LNCAP (cell line): Measurements from ENCODE around the gene CLPTM1.

ENCODE experiments used
- CTCF ChIP-seq: fragments of 450-650 bp; IDR thresholded peaks from 2 replicates; pipeline ENCODE4 v1.5.1; 2017; ENCODE audit warnings: mild to moderate bottlenecking

Gene CLPTM1

GRCh38 chr19:45021971-45022370 lies 66.8 kb downstream of the CLPTM1 start:
- TF ChIP-seq CTCF, result no peak

GRCh38 chr19:45023048-45023447 lies 67.9 kb downstream of the CLPTM1 start:
- no peak for TF ChIP-seq CTCF

DNA sequence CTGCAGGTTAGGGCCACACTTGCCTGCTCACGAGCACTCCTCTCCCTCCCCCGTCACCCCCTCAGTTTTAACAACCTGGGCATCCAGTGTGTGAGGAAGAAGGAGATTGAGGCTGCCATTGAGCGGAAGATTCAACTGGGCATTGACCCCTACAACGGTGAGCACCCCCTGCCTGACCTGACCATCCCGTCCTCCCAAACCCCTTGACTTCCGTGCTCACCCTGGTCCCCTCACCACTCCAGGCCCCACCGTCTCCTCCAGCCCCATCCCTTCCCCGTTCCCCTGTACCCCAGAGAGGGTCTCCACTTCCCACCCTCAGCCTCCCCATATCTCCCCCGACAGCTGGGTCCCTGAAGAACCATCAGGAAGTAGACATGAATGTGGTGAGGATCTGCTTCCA lies 70.1 kb downstream of the CLPTM1 start:
- TF ChIP-seq CTCF, result no peak

DNA sequence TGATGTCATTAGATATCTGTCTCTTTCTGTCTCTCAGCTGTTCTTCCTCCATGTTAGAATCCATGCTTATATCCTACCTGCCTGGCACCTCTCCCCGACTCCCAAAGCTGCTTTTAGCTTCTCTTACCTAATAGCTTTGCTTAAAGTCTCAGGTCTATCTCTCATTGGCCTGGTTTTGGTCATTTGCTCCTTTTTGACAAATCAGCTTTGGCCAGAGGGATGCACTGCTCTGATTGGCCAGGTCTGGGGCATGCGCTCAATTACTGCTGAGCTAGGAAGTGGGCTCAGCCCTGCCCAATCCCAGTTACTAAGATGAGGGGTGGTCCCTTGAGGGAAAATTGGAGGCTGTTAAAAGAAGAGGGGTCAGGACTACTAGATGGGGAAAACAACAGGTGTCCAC lies 72.2 kb downstream of the CLPTM1 start:
- TF ChIP-seq CTCF, result no peak

DNA sequence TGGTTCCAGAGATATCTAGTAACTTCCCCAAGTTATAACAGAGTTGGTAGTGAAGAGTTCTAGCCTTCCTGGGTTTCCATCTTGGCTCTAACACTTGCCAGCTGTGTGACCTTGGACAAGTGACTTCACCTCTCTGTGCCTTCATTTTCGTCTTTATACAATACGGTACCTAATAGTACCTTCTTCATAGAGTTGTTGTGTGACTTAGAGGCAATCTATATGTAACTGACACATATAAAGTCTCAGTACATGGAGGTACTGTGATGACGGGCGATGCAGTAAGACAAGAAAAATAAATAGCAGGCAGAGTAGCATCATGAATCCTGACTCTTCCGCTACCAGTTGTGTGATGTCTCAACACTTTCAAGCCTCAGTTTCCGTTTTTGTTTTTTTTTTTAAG lies 75.6 kb downstream of the CLPTM1 start:
- TF ChIP-seq CTCF, result no peak

DNA sequence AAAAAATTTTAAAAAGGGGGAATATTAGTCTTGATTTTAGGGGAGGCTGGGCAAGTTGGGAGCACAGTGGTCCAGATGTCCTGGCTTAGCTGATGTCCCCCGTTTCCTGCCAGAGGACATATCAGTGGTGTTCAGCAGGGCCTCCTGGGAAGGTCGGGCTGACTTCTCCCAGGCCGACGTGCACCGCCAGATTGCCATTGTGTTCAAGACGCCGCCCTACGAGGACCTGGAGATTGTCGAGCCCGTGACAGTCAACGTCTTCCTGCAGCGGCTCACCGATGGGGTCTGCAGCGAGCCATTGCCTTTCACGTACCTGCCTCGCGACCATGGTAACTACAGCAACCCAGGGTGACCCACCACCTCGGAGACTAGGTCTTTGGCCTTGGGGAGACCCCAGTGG lies 77.2 kb downstream of the CLPTM1 start:
- no peak for TF ChIP-seq CTCF

GRCh38 chr19:45035755-45036154 lies 80.6 kb downstream of the CLPTM1 start:
- no peak for TF ChIP-seq CTCF

GRCh38 chr19:45037393-45038169 lies 82.4 kb downstream of the CLPTM1 start:
- TF ChIP-seq CTCF, result no peak
